ENCODE data around the gene POLDIP2.

DNA sequence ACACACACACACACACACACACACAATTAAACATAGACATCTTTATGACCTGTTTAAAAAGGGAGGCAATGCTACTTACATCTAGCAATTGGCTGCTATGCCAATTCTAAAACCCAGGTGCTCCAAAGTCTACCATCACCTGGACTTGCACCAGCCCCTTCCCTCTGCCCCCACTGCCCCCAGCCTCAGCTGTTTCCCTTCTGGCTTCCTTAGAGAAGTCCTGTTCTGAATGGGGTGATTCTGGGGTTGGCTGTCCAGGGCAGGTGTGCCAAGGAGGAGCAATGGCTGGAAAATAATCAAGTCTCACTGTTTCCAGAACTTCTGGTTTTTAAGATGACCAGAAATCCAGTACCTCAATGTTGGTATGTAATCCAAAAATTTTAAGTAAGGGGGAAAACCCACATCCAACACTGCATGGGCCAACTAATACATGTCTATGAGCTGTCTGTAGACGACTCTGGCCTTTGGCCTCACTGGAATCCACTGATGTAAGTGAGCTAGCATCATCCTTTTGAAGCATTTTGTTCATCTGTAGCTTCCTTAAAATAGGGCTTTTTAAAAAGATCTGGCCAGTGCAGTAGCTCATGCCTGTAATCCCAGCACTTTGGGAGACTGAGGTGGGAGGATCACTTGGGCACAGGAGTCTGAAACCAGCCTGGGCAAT is 24.1 kb downstream of the POLDIP2 start:
- TF ChIP-seq RFX5 (IDR thresholded peaks at IDR 0.05; ENCODE audit: low read length) (no peak), FOXJ3 (CRISPR knock-in tag; IDR thresholded peaks at IDR 0.05) (no peak), TAF1 (IDR thresholded peaks at IDR 0.05; ENCODE audit: borderline replicate concordance, low read depth, low read length) (no peak), POLR2AphosphoS5 (IDR thresholded peaks at IDR 0.05; ENCODE audit: low read depth, low read length) (no peak), RCOR1 (IDR thresholded peaks at IDR 0.05; ENCODE audit: low read length) (no peak)
- TF ChIP-seq, protein P1, sequence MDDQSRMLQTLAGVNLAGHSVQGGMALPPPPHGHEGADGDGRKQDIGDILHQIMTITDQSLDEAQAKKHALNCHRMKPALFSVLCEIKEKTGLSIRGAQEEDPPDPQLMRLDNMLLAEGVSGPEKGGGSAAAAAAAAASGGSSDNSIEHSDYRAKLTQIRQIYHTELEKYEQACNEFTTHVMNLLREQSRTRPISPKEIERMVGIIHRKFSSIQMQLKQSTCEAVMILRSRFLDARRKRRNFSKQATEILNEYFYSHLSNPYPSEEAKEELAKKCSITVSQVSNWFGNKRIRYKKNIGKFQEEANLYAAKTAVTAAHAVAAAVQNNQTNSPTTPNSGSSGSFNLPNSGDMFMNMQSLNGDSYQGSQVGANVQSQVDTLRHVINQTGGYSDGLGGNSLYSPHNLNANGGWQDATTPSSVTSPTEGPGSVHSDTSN (IDR thresholded peaks at IDR 0.05), result no peak
- TF ChIP-seq, protein P2, sequence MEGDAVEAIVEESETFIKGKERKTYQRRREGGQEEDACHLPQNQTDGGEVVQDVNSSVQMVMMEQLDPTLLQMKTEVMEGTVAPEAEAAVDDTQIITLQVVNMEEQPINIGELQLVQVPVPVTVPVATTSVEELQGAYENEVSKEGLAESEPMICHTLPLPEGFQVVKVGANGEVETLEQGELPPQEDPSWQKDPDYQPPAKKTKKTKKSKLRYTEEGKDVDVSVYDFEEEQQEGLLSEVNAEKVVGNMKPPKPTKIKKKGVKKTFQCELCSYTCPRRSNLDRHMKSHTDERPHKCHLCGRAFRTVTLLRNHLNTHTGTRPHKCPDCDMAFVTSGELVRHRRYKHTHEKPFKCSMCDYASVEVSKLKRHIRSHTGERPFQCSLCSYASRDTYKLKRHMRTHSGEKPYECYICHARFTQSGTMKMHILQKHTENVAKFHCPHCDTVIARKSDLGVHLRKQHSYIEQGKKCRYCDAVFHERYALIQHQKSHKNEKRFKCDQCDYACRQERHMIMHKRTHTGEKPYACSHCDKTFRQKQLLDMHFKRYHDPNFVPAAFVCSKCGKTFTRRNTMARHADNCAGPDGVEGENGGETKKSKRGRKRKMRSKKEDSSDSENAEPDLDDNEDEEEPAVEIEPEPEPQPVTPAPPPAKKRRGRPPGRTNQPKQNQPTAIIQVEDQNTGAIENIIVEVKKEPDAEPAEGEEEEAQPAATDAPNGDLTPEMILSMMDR (IDR thresholded peaks at IDR 0.05), result no peak
- TF ChIP-seq, protein P3, sequence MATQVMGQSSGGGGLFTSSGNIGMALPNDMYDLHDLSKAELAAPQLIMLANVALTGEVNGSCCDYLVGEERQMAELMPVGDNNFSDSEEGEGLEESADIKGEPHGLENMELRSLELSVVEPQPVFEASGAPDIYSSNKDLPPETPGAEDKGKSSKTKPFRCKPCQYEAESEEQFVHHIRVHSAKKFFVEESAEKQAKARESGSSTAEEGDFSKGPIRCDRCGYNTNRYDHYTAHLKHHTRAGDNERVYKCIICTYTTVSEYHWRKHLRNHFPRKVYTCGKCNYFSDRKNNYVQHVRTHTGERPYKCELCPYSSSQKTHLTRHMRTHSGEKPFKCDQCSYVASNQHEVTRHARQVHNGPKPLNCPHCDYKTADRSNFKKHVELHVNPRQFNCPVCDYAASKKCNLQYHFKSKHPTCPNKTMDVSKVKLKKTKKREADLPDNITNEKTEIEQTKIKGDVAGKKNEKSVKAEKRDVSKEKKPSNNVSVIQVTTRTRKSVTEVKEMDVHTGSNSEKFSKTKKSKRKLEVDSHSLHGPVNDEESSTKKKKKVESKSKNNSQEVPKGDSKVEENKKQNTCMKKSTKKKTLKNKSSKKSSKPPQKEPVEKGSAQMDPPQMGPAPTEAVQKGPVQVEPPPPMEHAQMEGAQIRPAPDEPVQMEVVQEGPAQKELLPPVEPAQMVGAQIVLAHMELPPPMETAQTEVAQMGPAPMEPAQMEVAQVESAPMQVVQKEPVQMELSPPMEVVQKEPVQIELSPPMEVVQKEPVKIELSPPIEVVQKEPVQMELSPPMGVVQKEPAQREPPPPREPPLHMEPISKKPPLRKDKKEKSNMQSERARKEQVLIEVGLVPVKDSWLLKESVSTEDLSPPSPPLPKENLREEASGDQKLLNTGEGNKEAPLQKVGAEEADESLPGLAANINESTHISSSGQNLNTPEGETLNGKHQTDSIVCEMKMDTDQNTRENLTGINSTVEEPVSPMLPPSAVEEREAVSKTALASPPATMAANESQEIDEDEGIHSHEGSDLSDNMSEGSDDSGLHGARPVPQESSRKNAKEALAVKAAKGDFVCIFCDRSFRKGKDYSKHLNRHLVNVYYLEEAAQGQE (IDR thresholded peaks at IDR 0.05; ENCODE audit: low read depth, low read length), result no peak

All from SK-N-SH (cell line).